Panc1 (cell line): ENCODE data around the gene CORIN. TPM values are rescaled to one million over a fixed set of nuclear protein-coding genes. Genes with fewer than 3 reads are reported as not detected.

ENCODE experiments used
- ATAC-seq: fragments of 200-7000 bp; cut with Tn5 transposase; 2 replicates; pipeline ENCODE4 v1.9.1; 2020; ENCODE audit warnings: mild to moderate bottlenecking, moderate library complexity
- BruUV-seq: library from RNA; stranded (reverse); fragments of 400-500 nt; replicated peaks from 2 replicates; lab custom pipeline; 2021; lab: Mats Ljungman, UMichigan
- CTCF ChIA-PET: fragments of 300-600 bp; sonication (Branson Sonifier 250); formaldehyde crosslinking; loops from one replicate; lab custom pipeline; 2022; ENCODE audit warnings: antibody characterized with exemption; lab: Charles Lee
- POLR2A ChIA-PET: fragments of 300-600 bp; sonication (Branson Sonifier 250); formaldehyde crosslinking; loops from one replicate; lab custom pipeline; 2022; ENCODE audit warnings: antibody characterized with exemption; lab: Charles Lee
- DNase-seq: peaks from one replicate; pipeline ENCODE4 v3.0.0-alpha.2; 2010; ENCODE audit warnings: low read depth, low spot score
- H3K27ac ChIP-seq: 2 replicates; pipeline ENCODE4 v1.5.1; 2011; ENCODE audit warnings: mild to moderate bottlenecking, low read length, inconsistent platforms
- H3K27me3 ChIP-seq: fragments of 200-500 bp; sonication (Bioruptor generic); 2 replicates; pipeline ENCODE4 v1.6.0; 2014; ENCODE audit warnings: low read length, inconsistent platforms; ENCODE audit not compliant: control insufficient read depth, insufficient read depth
- H3K36me3 ChIP-seq: fragments of 200-500 bp; sonication (Bioruptor generic); 2 replicates; pipeline ENCODE4 v1.5.1; 2014; ENCODE audit warnings: inconsistent platforms, mild to moderate bottlenecking, low read length, moderate library complexity; ENCODE audit not compliant: control insufficient read depth, insufficient read depth
- H3K4me1 ChIP-seq: 2 replicates; pipeline ENCODE4 v1.5.1; 2011; ENCODE audit warnings: inconsistent platforms, mild to moderate bottlenecking, low read length, moderate library complexity; ENCODE audit not compliant: control insufficient read depth, insufficient read depth
- H3K4me3 ChIP-seq, 2 experiments: 2 replicates each; pipeline ENCODE4 v1.5.1; 2011 to 2012; ENCODE audit warnings: low read depth in 2 of 2, low read length in 2 of 2, mild to moderate bottlenecking in 2 of 2, inconsistent platforms in 1 of 2, moderate library complexity in 1 of 2
- H3K9me3 ChIP-seq: fragments of 200-500 bp; sonication (Bioruptor generic); 2 replicates; pipeline ENCODE4 v1.5.1; 2014; ENCODE audit warnings: low read depth, mild to moderate bottlenecking, inconsistent platforms, low read length, moderate library complexity; ENCODE audit not compliant: control insufficient read depth, insufficient read depth
- POLR2AphosphoS5 ChIP-seq: IDR thresholded peaks from 2 replicates; pipeline ENCODE4 v1.6.1; 2012; ENCODE audit warnings: mild to moderate bottlenecking, low read depth, low read length, moderate library complexity
- SIN3A ChIP-seq: IDR thresholded peaks from 2 replicates; pipeline ENCODE4 v1.6.1; 2012; ENCODE audit warnings: low read depth, mild to moderate bottlenecking, low read length, moderate library complexity, borderline replicate concordance; ENCODE audit not compliant: insufficient read depth
- TCF7L2 ChIP-seq: IDR thresholded peaks from 2 replicates; pipeline ENCODE4 v1.6.1; 2011; ENCODE audit warnings: mild to moderate bottlenecking, low read depth, low read length, inconsistent platforms
- in situ Hi-C: cut with HindIII; loops from 2 replicates; pipeline ENCODE4 v1.10.0; 2016; ENCODE audit warnings: low sequenced_read_pairs, low pct_unique_long_range_greater_than_20kb
- intact Hi-C: fragments of 100-400 bp; cut with micrococcal nuclease; formaldehyde crosslinking; loops from one replicate; pipeline ENCODE4 v1.10.0; 2022; ENCODE audit not compliant: unreplicated experiment
- total RNA-seq: library from RNA; stranded (reverse); gene quantifications from one replicate; pipeline ENCODE4 v1.2.1, GENCODE V29; 2021; ENCODE audit not compliant: unreplicated experiment
- TF ChIP-seq, protein P1 (sequence below), 2 experiments: IDR thresholded peaks; 2 replicates each; pipeline ENCODE4 v1.6.1; 2011 to 2012; ENCODE audit warnings: low read depth in 2 of 2, control low read depth in 1 of 2, low read length in 1 of 2, mild to moderate bottlenecking in 1 of 2, moderate library complexity in 1 of 2; ENCODE audit not compliant: insufficient read depth in 1 of 2
- TF ChIP-seq, protein P2 (sequence below): fragments of 450-650 bp; IDR thresholded peaks from 2 replicates; pipeline ENCODE4 v1.5.1; 2017; ENCODE audit warnings: mild to moderate bottlenecking

Gene CORIN
- total RNA-seq, 1 experiment from 2014 or later, result not detected

DNA sequence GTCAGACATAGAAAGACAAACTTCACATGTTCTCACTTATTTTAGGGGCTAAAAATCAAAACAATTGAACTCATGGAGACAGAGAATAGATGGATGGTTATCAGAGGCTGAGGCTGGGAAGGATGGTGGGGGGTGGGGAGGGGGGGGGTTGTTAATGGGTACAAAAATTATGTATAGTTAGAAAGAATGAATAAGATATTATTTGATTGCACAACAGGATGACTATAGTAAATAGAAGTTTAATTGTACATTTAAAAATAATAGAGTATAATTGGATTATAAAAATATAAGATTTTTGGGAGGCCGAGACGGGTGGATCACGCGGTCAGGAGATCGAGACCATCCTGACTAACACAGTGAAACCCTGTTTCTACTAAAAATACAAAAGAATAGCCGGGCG, 33.3 kb downstream of the CORIN start:
- no peaks in the 10 kb centered on the region for H3K4me1 ChIP-seq
- ChIA-PET CTCF (no interaction called here), POLR2A (no interaction called here)
- BruUV-seq, result no TSS peak
- H3K27ac ChIP-seq, result no peak overlapping the region
- H3K36me3 ChIP-seq, result no peaks in the 10 kb centered on the region
- H3K27me3 ChIP-seq, result no peaks in the 10 kb centered on the region
- no peak for TF ChIP-seq TCF7L2
- in situ Hi-C loops, result no loop called here
- H3K4me3 ChIP-seq, result no peak overlapping the region
- DNase-seq, result no peak
- H3K9me3 ChIP-seq, result no peaks in the 10 kb centered on the region
- no peak for ATAC-seq
- intact Hi-C loops, result no loop called here

DNA sequence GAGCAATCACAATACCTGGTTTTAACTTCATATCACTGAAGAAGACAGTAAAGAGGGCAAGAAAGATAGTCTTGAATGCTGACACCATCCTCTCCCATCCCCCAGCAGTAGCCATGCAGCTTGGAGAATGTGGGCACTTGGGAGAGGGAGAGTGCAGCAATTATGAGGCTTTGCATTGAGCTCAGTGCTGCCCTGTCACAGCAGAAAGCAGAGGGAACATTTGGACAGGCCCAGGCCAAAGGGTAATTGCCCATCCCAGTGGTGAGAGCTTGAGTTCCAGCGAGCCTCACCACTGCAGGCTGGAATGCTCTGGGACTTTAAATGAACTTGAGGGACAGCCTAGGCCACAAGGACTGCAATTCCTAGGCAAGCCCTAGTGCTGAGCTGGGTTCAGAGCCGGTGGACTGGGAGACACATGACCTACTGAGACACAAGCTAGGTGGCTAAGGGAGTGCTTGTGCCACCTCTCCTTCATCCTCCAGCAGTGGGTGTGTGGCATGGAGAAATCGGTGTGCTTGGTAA, 36.3 kb downstream of the CORIN start:
- no peak overlapping the region for H3K27ac ChIP-seq
- H3K27me3 ChIP-seq, result no peaks in the 10 kb centered on the region
- H3K36me3 ChIP-seq, result no peaks in the 10 kb centered on the region
- no peaks in the 10 kb centered on the region for H3K9me3 ChIP-seq
- ATAC-seq (no peak), DNase-seq (no peak)
- TF ChIP-seq, protein P1, sequence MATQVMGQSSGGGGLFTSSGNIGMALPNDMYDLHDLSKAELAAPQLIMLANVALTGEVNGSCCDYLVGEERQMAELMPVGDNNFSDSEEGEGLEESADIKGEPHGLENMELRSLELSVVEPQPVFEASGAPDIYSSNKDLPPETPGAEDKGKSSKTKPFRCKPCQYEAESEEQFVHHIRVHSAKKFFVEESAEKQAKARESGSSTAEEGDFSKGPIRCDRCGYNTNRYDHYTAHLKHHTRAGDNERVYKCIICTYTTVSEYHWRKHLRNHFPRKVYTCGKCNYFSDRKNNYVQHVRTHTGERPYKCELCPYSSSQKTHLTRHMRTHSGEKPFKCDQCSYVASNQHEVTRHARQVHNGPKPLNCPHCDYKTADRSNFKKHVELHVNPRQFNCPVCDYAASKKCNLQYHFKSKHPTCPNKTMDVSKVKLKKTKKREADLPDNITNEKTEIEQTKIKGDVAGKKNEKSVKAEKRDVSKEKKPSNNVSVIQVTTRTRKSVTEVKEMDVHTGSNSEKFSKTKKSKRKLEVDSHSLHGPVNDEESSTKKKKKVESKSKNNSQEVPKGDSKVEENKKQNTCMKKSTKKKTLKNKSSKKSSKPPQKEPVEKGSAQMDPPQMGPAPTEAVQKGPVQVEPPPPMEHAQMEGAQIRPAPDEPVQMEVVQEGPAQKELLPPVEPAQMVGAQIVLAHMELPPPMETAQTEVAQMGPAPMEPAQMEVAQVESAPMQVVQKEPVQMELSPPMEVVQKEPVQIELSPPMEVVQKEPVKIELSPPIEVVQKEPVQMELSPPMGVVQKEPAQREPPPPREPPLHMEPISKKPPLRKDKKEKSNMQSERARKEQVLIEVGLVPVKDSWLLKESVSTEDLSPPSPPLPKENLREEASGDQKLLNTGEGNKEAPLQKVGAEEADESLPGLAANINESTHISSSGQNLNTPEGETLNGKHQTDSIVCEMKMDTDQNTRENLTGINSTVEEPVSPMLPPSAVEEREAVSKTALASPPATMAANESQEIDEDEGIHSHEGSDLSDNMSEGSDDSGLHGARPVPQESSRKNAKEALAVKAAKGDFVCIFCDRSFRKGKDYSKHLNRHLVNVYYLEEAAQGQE (IDR thresholded peaks at IDR 0.05; ENCODE audit: insufficient read depth in 1 of 2, low read depth in 2 of 2, low read length in 1 of 2), result no peak
- TF ChIP-seq TCF7L2 (no peak), POLR2AphosphoS5 (no peak), SIN3A (no peak)
- TF ChIP-seq, protein P2, sequence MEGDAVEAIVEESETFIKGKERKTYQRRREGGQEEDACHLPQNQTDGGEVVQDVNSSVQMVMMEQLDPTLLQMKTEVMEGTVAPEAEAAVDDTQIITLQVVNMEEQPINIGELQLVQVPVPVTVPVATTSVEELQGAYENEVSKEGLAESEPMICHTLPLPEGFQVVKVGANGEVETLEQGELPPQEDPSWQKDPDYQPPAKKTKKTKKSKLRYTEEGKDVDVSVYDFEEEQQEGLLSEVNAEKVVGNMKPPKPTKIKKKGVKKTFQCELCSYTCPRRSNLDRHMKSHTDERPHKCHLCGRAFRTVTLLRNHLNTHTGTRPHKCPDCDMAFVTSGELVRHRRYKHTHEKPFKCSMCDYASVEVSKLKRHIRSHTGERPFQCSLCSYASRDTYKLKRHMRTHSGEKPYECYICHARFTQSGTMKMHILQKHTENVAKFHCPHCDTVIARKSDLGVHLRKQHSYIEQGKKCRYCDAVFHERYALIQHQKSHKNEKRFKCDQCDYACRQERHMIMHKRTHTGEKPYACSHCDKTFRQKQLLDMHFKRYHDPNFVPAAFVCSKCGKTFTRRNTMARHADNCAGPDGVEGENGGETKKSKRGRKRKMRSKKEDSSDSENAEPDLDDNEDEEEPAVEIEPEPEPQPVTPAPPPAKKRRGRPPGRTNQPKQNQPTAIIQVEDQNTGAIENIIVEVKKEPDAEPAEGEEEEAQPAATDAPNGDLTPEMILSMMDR, result no peak
- in situ Hi-C loops, result no loop called here
- no peak overlapping the region for H3K4me3 ChIP-seq
- no TSS peak for BruUV-seq
- intact Hi-C loops, result no loop called here
- no peaks in the 10 kb centered on the region for H3K4me1 ChIP-seq
- ChIA-PET POLR2A (no interaction called here), CTCF (no interaction called here)

DNA sequence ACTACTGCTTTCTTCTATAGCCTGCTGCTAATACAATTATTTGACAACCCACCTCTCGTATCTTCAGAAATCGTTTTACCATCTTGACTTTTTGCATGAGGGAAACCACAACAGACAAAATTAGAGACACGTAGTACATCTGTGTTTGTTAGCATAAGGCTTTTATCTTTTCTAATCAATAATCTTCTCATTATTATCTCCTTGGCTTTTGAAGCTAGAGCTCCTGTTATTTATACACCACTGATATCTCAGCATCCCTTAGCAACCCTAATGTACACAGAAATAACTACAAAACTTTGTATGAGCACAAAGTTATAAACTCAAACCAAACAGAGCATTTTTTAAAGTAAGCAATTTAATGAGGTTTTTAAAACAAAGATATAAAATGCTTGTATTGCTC, 39.7 kb downstream of the CORIN start:
- Histone ChIP-seq H3K9me3 (no peaks in the 10 kb centered on the region), H3K27ac (no peak overlapping the region), H3K4me1 (no peaks in the 10 kb centered on the region), H3K36me3 (no peaks in the 10 kb centered on the region), H3K27me3 (no peaks in the 10 kb centered on the region), H3K4me3 (no peak overlapping the region)
- no TSS peak for BruUV-seq
- TF ChIP-seq, protein P2, result no peak
- no peak for TF ChIP-seq POLR2AphosphoS5
- no peak for TF ChIP-seq SIN3A
- no peak for TF ChIP-seq TCF7L2
- TF ChIP-seq, protein P1 (IDR thresholded peaks at IDR 0.05; ENCODE audit: insufficient read depth in 1 of 2, low read depth in 2 of 2, low read length in 1 of 2), result no peak
- ATAC-seq, result no peak
- intact Hi-C loops (no loop called here), in situ Hi-C loops (no loop called here)
- no peak for DNase-seq
- POLR2A ChIA-PET, result no interaction called here
- CTCF ChIA-PET, result no interaction called here
